ENCODE measurements around the gene TTN.

Gene TTN

DNA sequence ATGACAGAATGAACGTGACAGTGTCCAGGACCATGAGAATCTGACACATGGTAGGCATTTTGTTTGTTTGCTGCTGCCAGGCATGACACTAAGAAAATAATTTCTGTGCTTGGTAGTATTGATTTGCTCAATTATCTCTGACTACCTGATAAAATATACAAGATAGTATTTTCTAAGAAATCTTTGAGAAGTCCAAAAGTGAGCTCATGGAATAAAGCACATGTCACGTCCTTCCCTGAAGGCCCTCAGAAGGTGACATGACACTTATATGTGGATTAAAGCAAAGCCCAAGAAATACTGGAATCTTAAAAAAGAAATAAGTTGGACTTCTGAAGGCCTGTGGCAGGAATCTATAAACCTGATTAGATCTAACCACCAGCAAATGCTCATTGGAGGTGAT lies 3.8 kb upstream of the TTN start:
- FAIRE-seq: no peak

GRCh38 chr2:178810422-178810821 lies 3.2 kb upstream of the TTN start:
- no peak for FAIRE-seq

DNA sequence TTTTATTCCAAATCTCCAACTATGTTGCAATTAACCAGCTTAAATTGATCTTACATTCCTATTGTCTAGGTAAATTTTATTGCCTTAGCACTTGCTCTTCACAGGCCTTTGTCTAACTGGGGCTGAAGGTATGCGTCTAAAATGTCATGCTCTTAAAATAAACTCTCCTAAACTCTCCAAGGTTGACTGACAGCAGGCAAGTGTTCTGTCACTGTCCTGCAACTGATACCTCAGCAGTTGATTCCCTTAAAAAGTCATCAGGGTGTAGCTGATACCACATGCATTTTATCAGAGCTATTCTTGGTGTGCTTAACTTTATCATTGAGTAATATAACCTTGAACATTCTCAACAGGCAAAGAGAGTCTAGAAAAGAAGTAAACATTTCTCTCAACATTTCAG lies 680 bp downstream of the TTN start:
- no peak for FAIRE-seq

- FAIRE-seq: peak; percentile 21
Measured at GRCh38 chr2:178805457-178805856, 1.8 kb downstream of the TTN start.

- FAIRE-seq: no peak
Measured at GRCh38 chr2:178804791-178805190, 2.4 kb downstream of the TTN start.

DNA sequence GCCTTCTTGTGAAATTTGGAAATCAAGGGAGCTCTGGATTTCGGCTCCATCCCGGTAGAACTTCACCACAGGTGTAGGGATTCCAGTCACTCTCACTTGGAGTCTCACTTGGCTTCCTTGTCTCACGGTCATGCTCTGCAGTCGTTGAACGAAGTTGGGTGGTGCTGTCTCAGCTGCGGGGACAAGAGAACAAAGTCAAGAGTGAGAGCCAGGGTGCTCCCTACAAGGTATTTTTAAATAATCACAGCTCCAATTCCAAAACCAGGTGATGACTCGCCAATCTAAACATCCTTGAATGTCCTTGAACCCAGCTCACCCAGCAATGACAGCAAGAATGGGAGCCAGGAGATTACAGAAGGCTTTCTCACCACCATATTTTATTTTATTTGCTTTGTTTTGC lies 6.7 kb downstream of the TTN start:
- FAIRE-seq: no peak

GRCh38 chr2:178799305-178799704 lies 7.9 kb downstream of the TTN start:
- FAIRE-seq: no peak

- FAIRE-seq: no peak
Measured at GRCh38 chr2:178796079-178796677, 11.0 kb downstream of the TTN start.

GRCh38 chr2:178787934-178788333 lies 19.3 kb downstream of the TTN start:
- FAIRE-seq: no peak

DNA sequence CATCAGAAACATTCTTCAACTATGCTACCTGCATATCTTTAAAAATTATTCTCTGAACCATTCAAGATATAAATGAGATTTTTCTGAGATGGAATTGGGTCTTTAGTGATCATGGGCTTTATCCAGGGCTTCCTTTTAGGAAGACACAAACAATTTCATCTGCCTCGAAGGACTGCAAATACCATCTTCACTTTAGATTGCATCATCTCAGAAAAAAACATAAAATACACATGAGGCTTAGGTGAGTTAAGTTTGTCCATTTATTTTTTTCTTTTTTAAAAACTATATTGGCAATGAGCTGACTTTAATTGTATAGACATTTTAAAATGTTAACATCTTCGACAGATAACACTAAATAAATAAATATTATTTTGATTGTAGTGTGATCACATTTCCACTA lies 20.1 kb downstream of the TTN start:
- no peak for FAIRE-seq

GRCh38 chr2:178783889-178784288 lies 23.3 kb downstream of the TTN start:
- FAIRE-seq: no peak

DNA sequence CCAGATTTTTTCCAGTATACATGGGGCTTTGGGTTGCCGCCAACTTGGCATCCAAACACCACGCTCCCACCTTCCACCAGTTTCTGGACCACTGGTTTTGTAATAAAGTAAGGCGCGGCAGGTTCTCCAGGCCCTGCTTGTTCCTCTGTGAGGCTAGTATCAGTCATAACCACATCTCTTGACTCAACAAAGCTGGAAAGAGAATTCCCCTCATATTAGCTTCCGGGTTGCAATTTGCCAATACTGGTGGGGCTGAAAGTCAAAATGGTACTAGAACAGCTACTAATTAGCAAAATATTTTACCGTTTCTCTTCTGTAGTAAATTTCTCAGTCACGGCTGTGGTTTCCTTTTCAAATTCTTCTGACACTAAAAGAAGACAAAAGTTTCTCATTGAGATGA lies 25.0 kb downstream of the TTN start:
- FAIRE-seq: no peak

DNA sequence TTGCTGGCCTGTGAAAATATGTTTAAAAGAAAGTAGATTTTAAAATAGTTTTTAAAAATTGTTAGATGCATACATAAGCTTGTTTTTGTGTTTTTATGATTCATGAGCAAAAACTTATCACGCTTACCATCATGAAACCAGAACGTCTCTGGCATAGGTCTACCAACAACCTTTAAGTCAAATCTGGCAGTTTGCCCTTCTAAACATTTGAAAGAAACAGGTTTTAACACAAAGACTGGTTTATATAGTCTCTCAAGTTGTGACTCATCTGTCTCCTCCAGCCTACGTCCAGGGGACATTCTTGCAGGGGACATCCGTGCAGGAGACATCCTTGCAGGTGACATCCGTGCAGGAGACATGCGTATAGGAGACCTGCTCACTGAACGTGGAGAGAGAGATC lies 29.6 kb downstream of the TTN start:
- no peak for FAIRE-seq

DNA sequence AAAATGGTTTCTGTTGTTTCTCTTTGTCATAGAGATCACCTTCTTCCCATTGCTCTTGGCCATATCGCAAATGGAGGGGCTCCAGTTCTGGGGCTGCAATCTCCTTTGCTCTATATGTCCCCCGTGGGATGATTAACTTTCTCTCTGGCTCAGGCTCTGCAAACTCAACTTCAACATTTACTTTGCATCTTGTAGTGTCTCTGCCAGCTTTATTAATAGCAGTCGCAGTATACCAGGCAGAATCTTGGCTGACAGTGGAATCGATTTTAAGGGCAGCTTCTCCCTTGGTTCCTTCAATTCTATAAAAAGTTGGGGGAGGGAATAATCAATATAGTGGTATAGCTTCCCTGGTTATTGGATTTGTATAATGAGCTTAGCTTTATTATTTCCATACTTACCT lies 30.5 kb downstream of the TTN start:
- no peak for FAIRE-seq

DNA sequence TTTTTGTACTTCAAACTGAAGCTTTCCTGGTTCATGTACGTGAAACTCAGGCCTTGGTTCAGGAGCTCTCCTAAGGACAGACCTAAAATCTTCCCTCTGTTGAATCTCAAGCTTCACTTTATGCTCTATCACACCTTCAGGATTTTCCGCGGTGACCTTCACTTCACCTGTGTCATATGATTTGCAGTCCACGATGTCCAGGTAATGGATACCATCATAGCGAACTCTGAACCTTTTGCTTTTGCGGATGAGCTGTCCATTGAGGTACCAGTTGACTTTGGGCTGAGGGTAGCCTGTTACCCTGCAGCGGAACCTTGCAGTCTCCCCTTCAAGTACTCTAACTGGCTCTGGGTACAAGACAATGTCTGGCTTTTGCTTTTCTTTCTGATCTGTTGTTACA lies 31.2 kb downstream of the TTN start:
- FAIRE-seq: no peak

DNA sequence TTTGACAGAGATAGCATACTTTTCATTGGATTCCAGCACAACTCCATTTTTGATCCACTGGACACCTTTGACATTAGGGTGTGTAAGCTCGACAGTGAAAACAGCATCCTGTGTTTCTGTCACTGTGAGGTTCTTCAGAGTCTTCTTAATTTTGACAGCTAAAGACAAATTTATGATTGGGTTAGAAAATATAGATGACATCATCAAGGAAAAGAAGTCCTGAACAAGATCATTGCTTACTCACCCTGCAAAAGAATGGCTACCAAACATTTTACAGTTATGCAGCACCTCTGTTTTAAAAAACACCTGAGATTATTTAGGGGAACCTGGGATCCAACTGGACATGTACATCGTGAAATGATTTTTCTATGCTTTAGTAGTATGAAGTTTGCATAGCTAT lies 36.7 kb downstream of the TTN start:
- FAIRE-seq: no peak

- FAIRE-seq: no peak
Measured at GRCh38 chr2:178767094-178768060, 39.8 kb downstream of the TTN start.

GRCh38 chr2:178764097-178764496 lies 43.1 kb downstream of the TTN start:
- FAIRE-seq: no peak

DNA sequence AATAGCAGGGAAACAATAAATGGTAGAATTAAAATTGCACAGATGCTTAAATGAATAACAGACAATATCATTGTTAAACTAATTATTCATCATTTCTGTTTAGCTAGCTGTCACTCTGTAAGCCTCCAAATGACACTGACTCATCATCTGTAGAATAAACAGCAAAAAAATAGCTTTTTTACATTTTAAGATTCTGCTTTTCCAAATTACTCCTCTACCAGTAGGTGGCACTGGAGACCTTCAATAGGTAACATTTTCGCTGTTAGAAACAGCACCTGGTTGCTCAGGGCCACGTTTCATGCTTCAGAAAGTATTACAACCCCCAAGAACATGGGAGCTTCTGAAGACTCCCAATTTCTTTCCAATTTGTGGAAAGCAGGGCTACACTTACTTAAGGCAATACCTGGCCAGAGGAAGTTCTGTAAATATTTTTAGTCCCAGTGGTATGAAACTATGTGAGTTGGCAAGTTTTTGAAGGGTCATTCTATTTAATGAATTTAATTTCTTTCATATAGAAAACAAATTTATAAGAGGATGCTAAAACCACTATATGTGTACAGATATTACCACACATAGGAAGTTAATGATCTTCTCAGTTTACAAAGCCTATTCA lies 45.4 kb downstream of the TTN start:
- no peak for FAIRE-seq

- no peak for FAIRE-seq
Measured at GRCh38 chr2:178756843-178757242, 50.4 kb downstream of the TTN start.

DNA sequence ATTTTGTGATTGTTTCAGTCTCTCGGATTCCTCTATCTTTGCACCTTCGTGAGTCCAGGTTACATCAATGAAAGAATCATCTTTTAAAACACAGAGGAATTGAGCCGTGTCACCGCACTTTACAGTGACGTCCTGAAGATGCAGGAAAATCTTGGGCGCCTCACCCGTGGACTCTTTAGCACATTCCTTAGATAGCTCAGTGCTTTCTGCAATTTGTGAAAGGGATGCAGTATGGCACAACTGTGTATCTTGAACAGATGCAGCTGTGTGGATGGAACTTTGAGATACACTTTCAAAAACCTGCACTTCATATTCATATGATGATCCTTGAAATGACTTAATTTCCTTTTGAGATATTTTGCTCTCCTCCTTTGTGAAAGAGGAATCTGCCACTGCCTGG lies 50.9 kb downstream of the TTN start:
- FAIRE-seq: no peak

- no peak for FAIRE-seq
Measured at GRCh38 chr2:178747767-178748166, 59.5 kb downstream of the TTN start.

DNA sequence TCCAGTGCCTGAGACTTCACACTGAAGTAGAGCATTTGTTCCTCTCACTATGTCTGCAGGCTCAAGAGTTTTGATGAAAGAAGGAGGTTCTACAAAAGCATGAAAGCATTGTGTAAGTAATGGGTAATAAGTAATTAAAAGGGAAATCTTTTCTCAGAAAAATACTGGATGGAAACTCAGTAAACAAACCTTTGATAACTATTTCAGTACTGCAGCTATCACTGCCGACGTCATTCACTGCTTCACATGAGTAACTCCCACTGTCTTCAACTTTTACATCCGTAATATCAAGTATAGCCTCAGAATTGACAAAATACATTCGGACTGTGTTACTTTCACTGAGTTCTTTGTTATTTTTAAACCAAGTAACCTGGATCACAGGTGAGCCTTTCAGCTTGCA lies 72.7 kb downstream of the TTN start:
- FAIRE-seq: no peak

DNA sequence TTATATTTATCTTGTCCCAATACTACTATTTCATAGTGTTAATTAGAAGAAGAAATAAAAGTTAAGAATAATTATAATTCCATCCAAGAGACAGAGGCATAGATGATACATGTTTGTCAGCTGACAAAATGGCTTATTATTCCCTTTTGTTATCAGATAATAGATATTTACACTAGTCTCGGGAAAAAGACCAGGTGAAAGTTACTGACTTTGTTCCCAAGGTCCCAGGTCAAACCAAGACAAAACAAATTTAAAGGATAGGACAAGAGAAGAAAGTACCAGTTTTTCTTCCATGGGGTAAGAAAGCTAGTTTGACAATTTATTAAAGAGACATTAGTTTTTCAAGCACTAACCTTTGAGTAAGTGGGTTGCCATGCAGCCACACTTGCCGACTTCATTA lies 73.2 kb downstream of the TTN start:
- no peak for FAIRE-seq
